Left lung (tissue), 10 donors: Measurements from ENCODE around the gene L1CAM. TPM values are rescaled to one million over a fixed set of nuclear protein-coding genes. Genes with fewer than 3 reads are reported as not detected.

Experiments used
- ATAC-seq: fragments of 200-7000 bp; cut with Tn5 transposase; one replicate; pipeline ENCODE4 v1.9.1; 2020; ENCODE audit warnings: moderate library complexity
- DNase-seq, 4 donors: peaks; one replicate each; pipeline ENCODE4 v3.0.0-alpha.2; 2013 to 2020
- H3K27ac ChIP-seq, 2 donors: fragments of 200-600 bp; sonication (generic) in 1 of 2; one replicate each; pipeline versions ENCODE4 v1.5.0 to v1.8.0; 2020 to 2021
- H3K27me3 ChIP-seq, 2 donors: fragments of 200-600 bp; sonication (generic) in 1 of 2; one replicate each; pipeline versions ENCODE4 v1.5.0 to v1.8.0; 2020 to 2021
- H3K36me3 ChIP-seq, 2 donors: fragments of 200-600 bp; sonication (generic) in 1 of 2; one replicate each; pipeline versions ENCODE4 v1.5.0 to v1.8.0; 2020 to 2021
- H3K4me1 ChIP-seq, 2 donors: fragments of 200-600 bp; one replicate each; pipeline ENCODE4 v1.8.0; 2021
- H3K4me3 ChIP-seq, 2 donors: fragments of 200-600 bp; sonication (generic) in 1 of 2; one replicate each; pipeline versions ENCODE4 v1.5.0 to v1.8.0; 2020 to 2021; ENCODE audit warnings: mild to moderate bottlenecking in 1 of 2
- H3K9me3 ChIP-seq, 2 donors: fragments of 200-600 bp; sonication (generic) in 1 of 2; one replicate each; pipeline versions ENCODE4 v1.5.0 to v1.8.0; 2020 to 2021
- intact Hi-C, 2 donors: fragments of 100-400 bp; cut with DNase I; formaldehyde crosslinking; loops; one replicate each; pipeline versions ENCODE4 v1.11.2 to v1.14.2; 2022
- polyA plus RNA-seq, 6 donors: library from polyadenylated mRNA; unstranded; fragments of 120-200 nt; gene quantifications; one replicate each; pipeline ENCODE4 v1.2.1, GENCODE V29; 2013; ENCODE audit not compliant: insufficient read length in 6 of 6
- total RNA-seq, 2 donors: library from RNA; stranded (reverse); fragmentation: NEBNext Ultra II Directional; extraction: Animal tissue kit (Norgen Biotek cat#: 25700); gene quantifications; one replicate each; pipeline ENCODE4 v1.2.1, GENCODE V29; 2021
- TF ChIP-seq, protein P1 (sequence below), 2 donors: fragments of 200-600 bp; sonication (generic) in 1 of 2; IDR thresholded peaks; one replicate each; pipeline versions ENCODE4 v1.5.0 to v1.8.0; 2021; ENCODE audit warnings: antibody characterized with exemption in 2 of 2
- donor health status: DM: no; HTN: yes; CAD: no.
- donor health status: DM: no; HTN: no; CAD: no.

L1CAM gene
- total and polyA plus RNA-seq, 8 donors, result 0.27 to 0.86 (median 0.53) TPM

DNA sequence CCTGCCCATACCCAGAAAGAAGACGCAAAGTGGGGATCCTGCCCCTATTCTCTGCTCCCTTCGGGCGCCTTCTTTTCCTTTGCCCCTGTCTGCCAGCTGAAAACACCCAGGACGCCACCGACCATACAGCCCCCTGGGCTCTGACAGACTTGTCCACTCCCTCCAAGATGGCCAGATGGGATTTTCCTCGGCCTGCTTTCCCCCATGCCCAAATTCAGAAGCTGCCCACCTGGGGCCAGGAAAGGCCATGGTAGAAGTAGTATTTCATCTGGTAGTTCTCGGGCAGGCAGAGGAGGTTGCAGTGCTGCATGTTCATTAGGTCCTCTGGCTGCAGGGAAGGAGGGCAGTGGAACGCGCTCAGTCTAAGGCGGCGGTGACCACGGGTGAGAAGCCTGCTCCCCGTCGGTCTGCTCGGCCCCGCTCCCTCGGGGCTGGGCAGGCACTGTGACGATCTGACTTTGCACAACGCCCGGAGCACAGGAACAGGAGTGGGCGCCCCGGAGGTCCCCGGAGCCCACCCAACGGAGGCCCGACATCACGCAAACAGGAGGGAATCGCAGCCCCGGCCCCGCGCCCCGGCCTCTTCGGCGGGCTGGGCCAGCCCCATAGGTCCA is 48.3 kb upstream of the L1CAM start:
- intact Hi-C loops, result no loop called here
- ATAC-seq, result peak; percentile 13
- H3K27me3 ChIP-seq, result no peaks in the 10 kb centered on the region
- no peak for DNase-seq
- H3K36me3 ChIP-seq, result peaks cover 0 to 35% of the 10 kb centered on the region in 2 donors
- peaks cover 11 to 28% of the 10 kb centered on the region in 2 donors for H3K4me1 ChIP-seq
- peak overlapping the region; percentile 53 to 65 for H3K4me3 ChIP-seq
- H3K27ac ChIP-seq, result peak overlapping the region in 1 of 2 donors; percentile 67
- H3K9me3 ChIP-seq, result no peaks in the 10 kb centered on the region
- TF ChIP-seq, protein P1, sequence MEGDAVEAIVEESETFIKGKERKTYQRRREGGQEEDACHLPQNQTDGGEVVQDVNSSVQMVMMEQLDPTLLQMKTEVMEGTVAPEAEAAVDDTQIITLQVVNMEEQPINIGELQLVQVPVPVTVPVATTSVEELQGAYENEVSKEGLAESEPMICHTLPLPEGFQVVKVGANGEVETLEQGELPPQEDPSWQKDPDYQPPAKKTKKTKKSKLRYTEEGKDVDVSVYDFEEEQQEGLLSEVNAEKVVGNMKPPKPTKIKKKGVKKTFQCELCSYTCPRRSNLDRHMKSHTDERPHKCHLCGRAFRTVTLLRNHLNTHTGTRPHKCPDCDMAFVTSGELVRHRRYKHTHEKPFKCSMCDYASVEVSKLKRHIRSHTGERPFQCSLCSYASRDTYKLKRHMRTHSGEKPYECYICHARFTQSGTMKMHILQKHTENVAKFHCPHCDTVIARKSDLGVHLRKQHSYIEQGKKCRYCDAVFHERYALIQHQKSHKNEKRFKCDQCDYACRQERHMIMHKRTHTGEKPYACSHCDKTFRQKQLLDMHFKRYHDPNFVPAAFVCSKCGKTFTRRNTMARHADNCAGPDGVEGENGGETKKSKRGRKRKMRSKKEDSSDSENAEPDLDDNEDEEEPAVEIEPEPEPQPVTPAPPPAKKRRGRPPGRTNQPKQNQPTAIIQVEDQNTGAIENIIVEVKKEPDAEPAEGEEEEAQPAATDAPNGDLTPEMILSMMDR (IDR thresholded peaks at IDR 0.05), result no peak

DNA sequence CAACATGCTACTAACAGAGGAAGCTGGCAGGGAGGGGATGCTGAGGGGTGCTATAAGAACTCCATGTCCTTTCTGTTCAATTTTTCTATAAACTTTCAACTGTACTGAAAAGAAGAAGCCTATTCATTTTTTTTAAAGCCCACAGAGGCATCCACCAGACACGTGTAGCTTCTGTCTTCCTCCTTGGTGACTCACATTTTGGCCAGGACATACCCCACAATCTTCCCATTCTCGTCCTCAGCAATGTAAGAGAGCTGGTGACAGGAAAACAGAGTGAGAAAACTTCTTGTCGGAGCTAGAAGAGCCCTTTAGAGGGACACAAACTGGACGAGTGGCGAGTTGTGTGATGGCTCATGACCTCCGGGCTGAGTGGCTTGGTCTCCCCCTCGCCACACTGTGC is 47.8 kb upstream of the L1CAM start:
- ATAC-seq (no peak), DNase-seq (no peak)
- Histone ChIP-seq H3K36me3 (peaks cover 0 to 35% of the 10 kb centered on the region in 2 donors), H3K4me3 (peak overlapping the region; percentile 53 to 65), H3K27me3 (no peaks in the 10 kb centered on the region), H3K27ac (no peak overlapping the region), H3K4me1 (peaks cover 11 to 33% of the 10 kb centered on the region in 2 donors), H3K9me3 (no peaks in the 10 kb centered on the region)
- intact Hi-C loops, result no loop called here
- TF ChIP-seq, protein P1 (IDR thresholded peaks at IDR 0.05), result no peak

- Histone ChIP-seq H3K27ac (no peak overlapping the region), H3K36me3 (peaks cover 0 to 30% of the 10 kb centered on the region in 2 donors), H3K4me1 (peaks cover 11 to 36% of the 10 kb centered on the region in 2 donors), H3K27me3 (no peaks in the 10 kb centered on the region), H3K9me3 (no peaks in the 10 kb centered on the region), H3K4me3 (no peak overlapping the region)
- TF ChIP-seq, protein P1 (IDR thresholded peaks at IDR 0.05), result no peak
- DNase-seq (no peak), ATAC-seq (no peak)
- intact Hi-C loops, result no loop called here
Observed at GRCh38 chrX:153932220-153932915, 46.4 kb upstream of the L1CAM start.

GRCh38 chrX:153931748-153932147 is 45.8 kb upstream of the L1CAM start:
- intact Hi-C loops, result no loop called here
- H3K27ac ChIP-seq, result no peak overlapping the region
- no peaks in the 10 kb centered on the region for H3K27me3 ChIP-seq
- TF ChIP-seq, protein P1 (IDR thresholded peaks at IDR 0.05), result no peak
- DNase-seq (no peak), ATAC-seq (no peak)
- no peaks in the 10 kb centered on the region for H3K9me3 ChIP-seq
- H3K4me1 ChIP-seq, result peaks cover 11 to 36% of the 10 kb centered on the region in 2 donors
- H3K4me3 ChIP-seq, result no peak overlapping the region
- peaks cover 0 to 30% of the 10 kb centered on the region in 2 donors for H3K36me3 ChIP-seq

- Histone ChIP-seq H3K36me3 (peaks cover 0 to 30% of the 10 kb centered on the region in 2 donors), H3K9me3 (no peaks in the 10 kb centered on the region), H3K27me3 (no peaks in the 10 kb centered on the region), H3K27ac (no peak overlapping the region), H3K4me3 (no peak overlapping the region), H3K4me1 (peaks cover 11 to 36% of the 10 kb centered on the region in 2 donors)
- DNase-seq (no peak), ATAC-seq (no peak)
- TF ChIP-seq, protein P1 (IDR thresholded peaks at IDR 0.05), result no peak
- intact Hi-C loops, result no loop called here
Observed at GRCh38 chrX:153931151-153931550, 45.2 kb upstream of the L1CAM start.
